Hair follicular keratinocyte (primary cell): ENCODE measurements around the gene DUX4. TPM values are rescaled to one million over a fixed set of nuclear protein-coding genes. Genes with fewer than 3 reads are reported as not detected.

ENCODE experiments used
- total RNA-seq: library from RNA; depleted of rRNA; stranded (reverse); fragments of >200 nt; gene quantifications from 2 replicates; pipeline ENCODE4 v1.2.3, GENCODE V29; 2015

Gene DUX4
- total RNA-seq, result not detected in 2 replicates

GRCh38 chr4:190173428-190173827, at the start of gene DUX4:
DUX4 (plus strand) TSS chr4:190173774; CDS start chr4:190173774, 0 bp downstream.

Other genes with a start within 250 kb of the DUX4 start
- gene FRG1, start 232.9 kb upstream of the DUX4 start, total RNA-seq, result 36.2 and 55.8 TPM in 2 replicates
- gene FRG2, start 146.5 kb upstream of the DUX4 start, total RNA-seq, result not detected in 2 replicates
- gene DBET, start 109.3 kb upstream of the DUX4 start, total RNA-seq, result under 0.01 TPM in 1 of 2 replicates, not detected in the other